CD14-positive monocyte (primary cell): ENCODE data around the gene PTPN7. TPM values are rescaled to one million over a fixed set of nuclear protein-coding genes. Genes with fewer than 3 reads are reported as not detected.

ENCODE experiments used
- DNase-seq, 3 donors: peaks; one replicate each; pipeline ENCODE4 v3.0.0-alpha.2; 2011 to 2022
- H2AFZ ChIP-seq: 2 replicates; pipeline ENCODE4 v1.6.0; 2012; ENCODE audit warnings: mild to moderate bottlenecking, low read depth, low read length, inconsistent platforms; ENCODE audit not compliant: insufficient read depth, poor library complexity, severe bottlenecking
- H3K27ac ChIP-seq, 2 donors: 1 replicate in 1 of 2; 2 replicates in 1 of 2; pipeline ENCODE4 v1.5.1; 2012 to 2013; ENCODE audit warnings: low read length in 2 of 2, control low read depth in 1 of 2, inconsistent platforms in 1 of 2, low read depth in 1 of 2, mild to moderate bottlenecking in 1 of 2
- H3K27me3 ChIP-seq, 2 donors: one replicate each; pipeline versions ENCODE4 v1.6.0 to v1.6.1; 2011 to 2013; ENCODE audit warnings: low read length in 2 of 2; ENCODE audit not compliant: control insufficient read depth in 2 of 2, insufficient read depth in 2 of 2
- H3K36me3 ChIP-seq, 2 donors: replicated peaks in 1 of 2; 1 replicate in 1 of 2; 2 replicates in 1 of 2; pipeline versions ENCODE4 v1.5.1 to v1.6.1; 2012 to 2013; ENCODE audit warnings: low read length in 2 of 2, control low read depth in 1 of 2, inconsistent platforms in 1 of 2, mild to moderate bottlenecking in 1 of 2; ENCODE audit not compliant: insufficient read depth in 2 of 2, control insufficient read depth in 1 of 2
- H3K4me1 ChIP-seq, 2 donors: 1 replicate in 1 of 2; 2 replicates in 1 of 2; pipeline versions ENCODE4 v1.5.1 to v1.6.1; 2012 to 2013; ENCODE audit warnings: low read length in 2 of 2, control low read depth in 1 of 2, inconsistent platforms in 1 of 2, mild to moderate bottlenecking in 1 of 2, moderate library complexity in 1 of 2; ENCODE audit not compliant: insufficient read depth in 2 of 2, control insufficient read depth in 1 of 2
- H3K4me2 ChIP-seq: replicated peaks from 2 replicates; pipeline ENCODE3; 2012; ENCODE audit warnings: low read length, moderate library complexity, mild to moderate bottlenecking; ENCODE audit not compliant: poor library complexity, severe bottlenecking; ENCODE audit errors: extremely low read depth
- H3K4me3 ChIP-seq, 3 experiments: fragments of 200-600 bp in 1 of 3; sonication (generic) in 1 of 3; replicated peaks in 1 of 3; 1 replicate in 2 of 3; 2 replicates in 1 of 3; pipeline ENCODE4 v1.5.1; 2011 to 2013; ENCODE audit warnings: low read length in 3 of 3, mild to moderate bottlenecking in 3 of 3, control low read depth in 2 of 3, low read depth in 2 of 3, inconsistent platforms in 1 of 3, moderate library complexity in 1 of 3
- H3K79me2 ChIP-seq: 2 replicates; pipeline ENCODE4 v1.6.0; 2012; ENCODE audit warnings: mild to moderate bottlenecking, control low read depth, inconsistent platforms, low read length, moderate library complexity; ENCODE audit not compliant: insufficient read depth
- H3K9ac ChIP-seq: 2 replicates; pipeline ENCODE4 v1.6.0; 2017; ENCODE audit warnings: low read length, mild to moderate bottlenecking; ENCODE audit not compliant: insufficient read depth, poor library complexity, severe bottlenecking
- H3K9me3 ChIP-seq, 2 donors: replicated peaks in 1 of 2; 1 replicate in 1 of 2; 2 replicates in 1 of 2; pipeline versions ENCODE4 v1.5.1 to v1.6.1; 2012 to 2013; ENCODE audit warnings: low read length in 2 of 2, control low read depth in 1 of 2; ENCODE audit not compliant: control insufficient read depth in 1 of 2, insufficient read depth in 1 of 2
- H4K20me1 ChIP-seq: 2 replicates; pipeline ENCODE4 v1.6.0; 2012; ENCODE audit warnings: mild to moderate bottlenecking, low read length, control low read depth, moderate library complexity; ENCODE audit not compliant: insufficient read depth
- H3K27ac Mint-ChIP-seq, 7 donors: one replicate each; pipeline ENCODE4 v1.8.0; 2020; ENCODE audit warnings: mild to moderate bottlenecking in 7 of 7, mixed read lengths in 7 of 7, moderate library complexity in 6 of 7, inconsistent platforms in 2 of 7
- H3K27me3 Mint-ChIP-seq, 3 donors: one replicate each; pipeline ENCODE4 v1.8.0; 2021 to 2022; ENCODE audit warnings: low read depth in 3 of 3, mild to moderate bottlenecking in 3 of 3, mixed read lengths in 3 of 3, moderate library complexity in 3 of 3, inconsistent platforms in 1 of 3
- H3K36me3 Mint-ChIP-seq, 2 donors: one replicate each; pipeline ENCODE4 v1.8.0; 2020; ENCODE audit warnings: mixed read lengths in 2 of 2, inconsistent platforms in 1 of 2, mild to moderate bottlenecking in 1 of 2
- H3K4me1 Mint-ChIP-seq: one replicate; pipeline ENCODE4 v1.8.0; 2020; ENCODE audit warnings: mild to moderate bottlenecking, mixed read lengths
- H3K4me3 Mint-ChIP-seq, 2 donors: one replicate each; pipeline ENCODE4 v1.8.0; 2020; ENCODE audit warnings: mild to moderate bottlenecking in 2 of 2, mixed read lengths in 2 of 2, moderate library complexity in 1 of 2
- H3K9me3 Mint-ChIP-seq, 7 donors: one replicate each; pipeline ENCODE4 v1.8.0; 2020 to 2022; ENCODE audit warnings: mixed read lengths in 7 of 7, mild to moderate bottlenecking in 6 of 7, moderate library complexity in 6 of 7, inconsistent platforms in 2 of 7
- WGBS: methylation state at CpG from one replicate; pipeline ENCODE4 v1.1.5; 2013; ENCODE audit warnings: missing lambda C conversion rate; ENCODE audit not compliant: insufficient coverage; 5-methylcytosine and 5-hydroxymethylcytosine counted together
- intact Hi-C, 2 donors: fragments of 100-400 bp; cut with micrococcal nuclease; formaldehyde crosslinking; loops; one replicate each; pipeline versions ENCODE4 v1.15.0 to v1.15.1; 2023
- polyA plus RNA-seq, 3 donors: library from polyadenylated mRNA; depleted of rRNA in 1 of 3; unstranded in 2 of 3; stranded (reverse) in 1 of 3; fragments of 300-500 nt in 2 of 3; fragments of >200 nt in 1 of 3; fragmentation: Illumina TruSeq in 2 of 3; gene quantifications; 1 replicate in 2 of 3; 2 replicates in 1 of 3; pipeline ENCODE4 v1.2.3, GENCODE V29; 2012 to 2021
- TF ChIP-seq, protein P1 (sequence below): fragments of 200-600 bp; IDR thresholded peaks from one replicate; pipeline ENCODE4 v1.8.0; 2022; ENCODE audit warnings: antibody characterized with exemption, mild to moderate bottlenecking

The PTPN7 gene
- polyA plus RNA-seq, 3 donors, result 4.0 to 18.8 (median 8.3) TPM

DNA sequence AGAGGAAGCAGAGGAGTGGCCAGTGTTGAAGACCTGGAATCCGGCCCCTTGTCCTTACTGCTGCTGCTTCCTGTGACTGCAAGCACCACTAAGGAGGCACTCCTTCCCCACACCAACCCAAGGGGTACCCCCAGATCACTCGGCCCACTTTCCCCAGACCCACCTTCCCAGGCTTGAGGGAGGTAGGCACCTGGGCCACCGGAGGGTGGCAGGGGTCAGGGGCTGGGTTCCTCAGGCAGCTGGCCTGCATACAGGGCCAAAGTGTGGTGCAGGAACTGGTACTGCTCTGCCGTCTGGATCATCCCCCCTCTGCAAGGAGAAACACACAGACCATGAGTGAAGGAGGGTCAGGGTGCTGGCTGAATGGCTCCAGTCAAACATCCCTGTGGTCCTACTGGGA lies 12.0 kb downstream of the PTPN7 start:
- H3K27me3 Mint-ChIP-seq, result peaks cover 0 to 8% (median 0%) of the 10 kb centered on the region in 3 donors
- TF ChIP-seq, protein P1, sequence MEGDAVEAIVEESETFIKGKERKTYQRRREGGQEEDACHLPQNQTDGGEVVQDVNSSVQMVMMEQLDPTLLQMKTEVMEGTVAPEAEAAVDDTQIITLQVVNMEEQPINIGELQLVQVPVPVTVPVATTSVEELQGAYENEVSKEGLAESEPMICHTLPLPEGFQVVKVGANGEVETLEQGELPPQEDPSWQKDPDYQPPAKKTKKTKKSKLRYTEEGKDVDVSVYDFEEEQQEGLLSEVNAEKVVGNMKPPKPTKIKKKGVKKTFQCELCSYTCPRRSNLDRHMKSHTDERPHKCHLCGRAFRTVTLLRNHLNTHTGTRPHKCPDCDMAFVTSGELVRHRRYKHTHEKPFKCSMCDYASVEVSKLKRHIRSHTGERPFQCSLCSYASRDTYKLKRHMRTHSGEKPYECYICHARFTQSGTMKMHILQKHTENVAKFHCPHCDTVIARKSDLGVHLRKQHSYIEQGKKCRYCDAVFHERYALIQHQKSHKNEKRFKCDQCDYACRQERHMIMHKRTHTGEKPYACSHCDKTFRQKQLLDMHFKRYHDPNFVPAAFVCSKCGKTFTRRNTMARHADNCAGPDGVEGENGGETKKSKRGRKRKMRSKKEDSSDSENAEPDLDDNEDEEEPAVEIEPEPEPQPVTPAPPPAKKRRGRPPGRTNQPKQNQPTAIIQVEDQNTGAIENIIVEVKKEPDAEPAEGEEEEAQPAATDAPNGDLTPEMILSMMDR, result no peak
- no peaks in the 10 kb centered on the region for H3K9me3 Mint-ChIP-seq
- peaks cover 10% of the 10 kb centered on the region for H3K4me1 Mint-ChIP-seq
- H3K36me3 ChIP-seq, result peaks cover 33 to 65% of the 10 kb centered on the region in 2 donors
- peaks cover 9% of the 10 kb centered on the region in 2 donors for H3K4me1 ChIP-seq
- H3K36me3 Mint-ChIP-seq, result peaks cover 42 to 66% of the 10 kb centered on the region in 2 donors
- peaks cover 2% of the 10 kb centered on the region for H4K20me1 ChIP-seq
- H3K4me2 ChIP-seq, result no peak overlapping the region
- intact Hi-C loops, result loop anchor here in 1 of 2 donors (10.0 kb wide), 1 partner anchor 264 kb away; the partner anchor contains the start of gene SHISA4
- H3K79me2 ChIP-seq, result peaks cover 20% of the 10 kb centered on the region
- H3K9ac ChIP-seq, result no peak overlapping the region
- H3K27ac Mint-ChIP-seq, result no peak overlapping the region
- no peak overlapping the region for H3K4me3 ChIP-seq
- H3K27ac ChIP-seq, result no peak overlapping the region
- no peak for DNase-seq
- no peak overlapping the region for H3K4me3 Mint-ChIP-seq
- no peak overlapping the region for H2AFZ ChIP-seq
- 83% methylated on average over 2 of the region's 4 CpGs for WGBS
- no peaks in the 10 kb centered on the region for H3K27me3 ChIP-seq
- H3K9me3 ChIP-seq, result no peaks in the 10 kb centered on the region

DNA sequence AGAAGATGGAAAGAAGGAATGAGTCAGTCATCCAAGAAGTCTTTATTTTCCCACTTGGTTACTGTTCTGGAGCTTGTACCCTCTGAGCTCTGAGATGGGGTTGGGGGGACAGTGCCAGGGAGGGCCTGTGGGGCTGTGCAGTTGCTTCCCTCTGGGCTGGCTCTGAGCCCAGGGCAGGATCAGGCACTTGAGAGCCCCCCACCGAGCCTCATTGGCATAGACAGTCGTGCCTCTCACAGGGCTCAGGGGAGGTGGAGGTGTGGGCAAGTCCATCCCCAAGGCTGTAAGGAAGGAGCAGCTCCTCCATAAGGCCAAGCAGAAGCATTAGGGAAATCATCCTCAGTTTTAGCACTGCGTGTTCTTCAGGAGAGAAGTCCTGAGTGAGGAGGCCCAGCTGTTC lies 13.4 kb downstream of the PTPN7 start:
- no peak for DNase-seq
- TF ChIP-seq, protein P1, result no peak
- Histone ChIP-seq H4K20me1 (peaks cover 16% of the 10 kb centered on the region), H3K4me1 (peaks cover 22 to 23% of the 10 kb centered on the region in 2 donors), H3K9ac (no peak overlapping the region), H3K27ac (no peak overlapping the region), H3K4me2 (no peak overlapping the region), H3K27me3 (no peaks in the 10 kb centered on the region), H2AFZ (no peak overlapping the region), H3K4me3 (no peak overlapping the region), H3K36me3 (peaks cover 24 to 51% of the 10 kb centered on the region in 2 donors), H3K9me3 (no peaks in the 10 kb centered on the region), H3K79me2 (peaks cover 31% of the 10 kb centered on the region)
- Mint-ChIP-seq H3K4me3 (no peak overlapping the region), H3K27me3 (peaks cover 0 to 8% (median 0%) of the 10 kb centered on the region in 3 donors), H3K36me3 (peaks cover 30 to 57% of the 10 kb centered on the region in 2 donors), H3K4me1 (peaks cover 24% of the 10 kb centered on the region), H3K9me3 (no peaks in the 10 kb centered on the region), H3K27ac (no peak overlapping the region)
- WGBS, result 51% methylated on average over 3 of the region's 3 CpGs
- intact Hi-C loops, result loop anchor here in 1 of 2 donors (10.0 kb wide), 1 partner anchor 262 kb away; the partner anchor contains the start of gene SHISA4
